Hematopoietic multipotent progenitor cell treated with erythropoietin and hydrocortisone succinate and interleukin-3 and kit ligand, for 17 days (in vitro differentiated cells): ENCODE measurements around the gene CHST8.

ENCODE experiments used
- DNase-seq: peaks from one replicate; pipeline ENCODE4 v3.0.0-alpha.2; 2015; ENCODE audit warnings: low spot score

The CHST8 gene

GRCh38 chr19:33736787-33737186 lies 115.0 kb downstream of the CHST8 start:
- no peak for DNase-seq

GRCh38 chr19:33737681-33738371 lies 116.1 kb downstream of the CHST8 start:
- no peak for DNase-seq

DNA sequence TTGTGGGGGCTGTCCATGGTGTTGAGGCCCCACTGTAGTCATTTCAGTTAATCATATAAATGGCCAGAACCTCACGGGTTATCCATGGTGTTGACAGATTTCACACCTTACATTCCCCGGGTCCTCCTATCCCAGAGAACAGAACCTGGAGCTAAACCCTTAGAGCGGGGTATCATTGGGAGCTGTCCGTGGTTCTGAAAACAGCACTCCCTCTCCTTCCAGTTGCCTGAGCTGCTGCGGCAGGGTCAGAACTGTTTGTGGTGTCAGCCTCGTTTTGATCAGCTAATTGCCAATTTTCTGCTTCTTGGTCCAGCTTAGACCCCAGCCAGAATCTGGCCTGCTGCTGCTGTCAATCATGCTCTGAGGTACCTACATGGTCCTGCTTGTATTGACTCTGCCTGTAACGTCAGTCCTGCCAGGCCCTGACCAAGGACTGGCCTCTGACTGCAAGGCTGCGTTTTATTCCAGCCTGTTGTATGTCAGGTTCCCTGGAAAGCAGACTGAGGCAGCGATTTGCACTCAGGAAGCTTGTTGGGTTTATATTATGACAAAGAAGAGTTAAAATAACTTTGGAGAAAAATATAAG lies 119.2 kb downstream of the CHST8 start:
- DNase-seq, result no peak

DNA sequence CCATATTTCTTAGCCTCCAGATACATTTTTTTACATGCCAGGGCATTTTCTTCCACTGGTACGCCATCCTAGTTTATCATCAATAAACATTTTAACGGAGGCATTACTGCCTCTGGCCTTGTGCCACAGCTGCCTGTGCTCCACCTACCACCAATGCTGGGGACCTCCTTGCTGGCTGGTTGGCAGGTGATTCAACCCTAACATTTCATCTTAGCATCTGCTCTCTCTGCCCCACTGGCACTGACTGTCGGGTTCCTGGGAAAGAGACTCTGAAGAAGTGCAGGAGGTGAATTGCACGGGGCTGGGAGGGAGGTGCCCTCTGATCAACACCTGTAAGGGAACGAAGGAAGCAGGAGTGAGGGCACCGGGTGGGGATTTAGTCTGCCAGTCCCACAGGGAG lies 123.5 kb downstream of the CHST8 start:
- DNase-seq, result no peak

DNA sequence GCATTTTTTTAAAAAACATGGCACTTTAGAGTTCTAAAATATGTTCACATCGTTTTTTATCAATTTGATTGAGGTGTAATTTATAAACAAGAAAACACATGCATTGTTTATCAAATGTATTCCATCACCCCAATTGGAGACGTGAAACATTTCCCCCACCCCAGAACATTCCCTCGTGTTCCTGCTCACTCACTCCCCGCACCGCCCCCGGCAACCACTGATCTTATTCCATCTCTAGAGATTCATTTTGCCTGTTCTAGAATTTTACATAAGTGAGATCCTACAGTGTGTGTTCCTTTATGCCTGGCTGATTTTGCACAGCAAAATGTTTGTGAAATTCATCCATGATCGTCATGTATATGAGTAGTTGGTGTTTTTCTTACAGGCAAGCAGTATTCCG lies 124.4 kb downstream of the CHST8 start:
- no peak for DNase-seq

DNA sequence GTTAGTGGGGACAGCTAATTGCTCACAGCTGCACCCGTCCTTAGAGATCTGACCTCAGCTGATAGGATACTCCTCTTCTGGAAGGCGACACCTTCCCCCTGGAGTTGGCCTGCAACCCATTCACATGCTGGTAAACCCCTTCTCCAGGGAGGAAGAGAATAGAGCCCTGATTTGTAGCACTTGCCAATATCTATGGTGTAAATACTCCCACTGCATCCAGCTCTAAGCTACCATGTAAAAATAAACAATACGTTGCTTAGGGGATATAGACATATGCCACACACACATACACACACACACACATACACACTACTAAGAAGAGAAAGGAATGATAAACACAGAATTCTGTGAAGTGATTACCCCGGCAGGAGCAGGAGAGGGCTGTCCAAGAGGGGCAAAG lies 125.5 kb downstream of the CHST8 start:
- no peak for DNase-seq

GRCh38 chr19:33748231-33748630 lies 126.5 kb downstream of the CHST8 start:
- no peak for DNase-seq

DNA sequence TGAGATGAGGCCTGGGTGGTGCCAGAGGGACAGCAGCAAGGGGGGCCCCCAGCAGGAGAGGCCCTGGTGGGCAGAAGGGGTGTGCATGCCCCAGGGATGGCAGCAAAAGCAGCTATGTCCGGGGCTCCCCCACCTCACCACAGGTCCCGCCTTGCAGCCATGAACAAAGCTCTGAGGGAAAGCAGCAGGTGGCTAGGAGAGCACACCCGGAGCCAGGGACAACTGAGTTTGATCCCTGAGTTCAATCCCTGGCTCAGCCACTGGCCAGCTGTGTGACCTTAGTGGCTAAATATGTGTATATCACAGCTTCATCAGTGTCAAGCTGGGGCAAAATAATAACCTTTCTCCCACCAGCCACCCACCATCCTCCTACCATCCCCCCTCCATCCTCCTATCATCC lies 127.3 kb downstream of the CHST8 start:
- no peak for DNase-seq

DNA sequence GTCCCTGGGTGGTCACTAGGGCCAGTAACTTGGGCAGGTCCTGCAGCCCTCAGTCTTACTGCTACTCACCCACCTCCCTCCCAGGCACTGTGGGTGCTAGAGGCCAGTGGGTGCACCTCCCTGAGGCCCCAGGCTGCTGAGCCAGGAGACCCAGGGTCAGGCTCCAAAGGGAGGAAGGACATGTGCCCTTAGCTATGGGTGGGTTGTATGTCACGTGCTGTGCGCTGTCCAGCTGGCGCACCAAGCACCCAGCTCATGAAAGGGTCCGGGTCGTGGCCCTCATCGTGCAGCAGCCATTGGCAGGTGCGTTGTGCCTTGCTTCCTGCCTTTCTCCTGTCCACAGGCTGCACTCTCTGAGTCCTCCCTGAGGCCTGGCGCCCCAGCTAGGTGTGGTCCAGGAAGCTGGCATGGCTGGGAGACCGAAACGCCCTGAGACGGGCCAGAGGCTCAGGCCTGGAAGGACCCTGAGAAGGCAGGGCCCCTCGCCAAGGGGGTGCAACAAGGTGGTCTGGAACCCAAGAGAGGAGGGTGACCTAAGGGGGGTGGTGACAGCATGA lies 127.9 kb downstream of the CHST8 start:
- no peak for DNase-seq

DNA sequence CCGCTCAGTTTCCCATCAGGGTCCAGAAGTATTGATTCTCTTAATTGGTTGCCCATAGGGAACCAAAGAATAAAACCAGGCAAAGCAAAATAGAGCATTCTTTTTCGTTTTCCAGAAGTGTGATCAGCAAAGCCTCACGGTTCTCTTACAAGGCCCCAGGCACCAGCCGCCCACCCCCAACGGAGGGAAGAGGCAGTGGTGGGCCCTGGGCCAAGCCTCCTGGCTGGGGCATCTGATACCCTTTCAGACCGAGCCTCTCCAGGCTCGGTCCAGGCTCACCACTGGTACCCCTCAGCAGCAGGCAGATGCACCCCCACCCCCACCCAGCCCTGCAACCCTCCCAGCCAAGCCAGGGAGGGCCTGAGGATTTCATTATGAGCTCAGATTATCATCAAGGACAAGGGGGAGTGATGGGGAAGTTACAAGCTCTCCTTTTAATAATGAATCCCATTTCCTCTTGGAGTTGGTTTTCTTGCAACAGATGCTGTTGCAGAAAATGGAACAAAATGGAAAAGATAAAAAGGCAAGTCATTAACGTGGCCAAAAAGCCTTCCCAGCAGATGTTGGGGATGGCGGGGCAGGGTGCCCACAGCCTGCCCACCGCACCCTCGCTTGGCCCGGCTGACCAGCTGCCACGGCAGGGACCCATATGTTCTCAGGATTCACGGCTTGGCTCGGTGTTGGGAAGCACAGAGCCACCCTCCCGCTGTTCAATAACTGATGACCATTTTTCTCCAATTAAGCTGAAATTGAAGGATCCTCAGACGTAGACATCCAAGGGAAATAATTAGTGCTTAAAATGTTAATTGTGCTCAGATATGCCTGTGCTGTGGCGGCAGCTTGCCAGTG lies 129.1 kb downstream of the CHST8 start:
- no peak for DNase-seq

DNA sequence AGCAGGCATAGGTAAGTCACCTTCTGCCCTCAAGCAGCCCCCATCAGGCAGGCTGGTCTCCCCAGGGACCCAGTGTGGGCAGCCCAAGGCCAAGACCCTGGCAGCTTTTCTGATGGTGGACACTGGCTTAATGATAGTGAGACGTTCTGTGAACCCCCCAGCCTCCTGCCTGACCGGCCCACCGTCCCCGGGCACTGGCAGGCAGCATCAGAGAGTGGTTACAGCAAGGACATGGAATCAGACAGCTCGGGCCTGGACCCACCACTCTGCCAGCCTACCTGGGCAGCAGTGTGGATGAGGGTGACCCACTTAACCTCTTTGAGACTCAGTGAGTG lies 129.7 kb downstream of the CHST8 start:
- DNase-seq, result no peak

- no peak for DNase-seq
Measured at GRCh38 chr19:33752018-33752800, 130.5 kb downstream of the CHST8 start.

- DNase-seq, result no peak
Measured at GRCh38 chr19:33752945-33753344, 131.2 kb downstream of the CHST8 start.

GRCh38 chr19:33754361-33754760 lies 132.6 kb downstream of the CHST8 start:
- DNase-seq, result no peak

- DNase-seq, result no peak
Measured at GRCh38 chr19:33755099-33756035, 133.6 kb downstream of the CHST8 start.

DNA sequence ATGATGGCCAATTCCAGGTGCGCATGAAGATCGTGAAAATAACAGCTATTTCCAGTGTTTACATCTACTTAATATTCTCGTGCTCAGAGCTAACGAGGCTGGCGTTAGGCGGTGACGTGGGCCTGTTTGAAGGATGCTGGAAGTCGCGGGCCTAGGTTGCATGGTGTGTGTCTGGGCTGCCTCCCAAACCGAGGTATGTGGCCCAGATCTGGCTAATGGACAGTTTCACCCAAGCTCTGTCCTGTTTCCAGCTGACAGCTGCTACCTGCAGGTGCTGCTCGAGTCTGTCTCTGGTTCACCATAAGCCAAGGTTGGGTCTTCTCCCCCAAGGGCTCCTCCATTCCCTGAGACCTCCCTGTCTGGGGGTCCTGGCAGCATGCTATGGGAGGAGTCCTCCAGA lies 134.4 kb downstream of the CHST8 start:
- no peak for DNase-seq

DNA sequence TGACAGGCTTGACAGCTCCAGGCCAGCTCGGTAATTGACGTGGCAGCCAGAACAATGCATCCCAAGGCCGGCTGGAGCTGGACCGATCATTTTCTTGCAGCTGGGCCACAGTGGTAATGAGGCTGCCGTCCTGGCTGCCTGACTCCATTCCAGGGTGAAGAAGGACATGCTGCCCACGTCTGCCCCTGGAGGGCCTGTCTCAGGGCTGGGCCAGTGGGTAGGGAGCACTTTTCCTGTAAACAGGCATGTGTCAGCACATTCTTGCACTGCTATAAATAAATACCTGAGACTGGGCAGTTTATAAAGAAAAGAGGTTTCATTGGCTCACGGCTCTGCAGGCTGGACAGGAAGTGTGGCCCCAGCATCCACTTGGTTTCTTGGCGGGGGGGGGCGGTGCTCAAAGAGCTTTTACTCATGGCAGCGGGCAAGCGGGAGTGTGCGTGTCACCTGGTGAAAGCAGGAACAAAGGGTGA lies 136.8 kb downstream of the CHST8 start:
- DNase-seq, result no peak

DNA sequence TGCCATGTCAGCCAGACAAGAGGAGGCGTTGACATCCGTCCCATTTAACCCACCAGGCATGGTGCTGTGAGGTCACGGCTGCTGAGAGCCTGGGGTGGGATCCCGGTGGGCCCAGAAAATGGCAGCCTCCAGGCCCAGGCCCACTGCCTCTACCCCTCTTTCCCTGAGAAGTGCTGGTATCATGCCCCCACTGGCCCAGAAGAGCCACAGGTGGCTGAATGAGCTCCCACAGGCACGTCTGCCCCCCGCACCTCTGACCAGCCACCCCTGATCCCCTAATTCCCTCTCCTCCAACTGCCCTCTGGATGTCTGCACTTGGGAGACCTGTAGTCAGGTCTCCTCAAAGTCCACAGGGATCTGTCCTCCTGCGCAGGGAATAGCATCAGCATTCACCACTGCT lies 137.6 kb downstream of the CHST8 start:
- DNase-seq, result no peak

GRCh38 chr19:33763633-33764371 lies 142.0 kb downstream of the CHST8 start:
- no peak for DNase-seq

- no peak for DNase-seq
Measured at GRCh38 chr19:33766623-33767022, 144.9 kb downstream of the CHST8 start.
